NCI-H460 (cell line): ENCODE measurements around the gene TP73. TPM values are rescaled to one million over a fixed set of nuclear protein-coding genes. Genes with fewer than 3 reads are reported as not detected.
A peak's percentile ranks its signal among the peaks of the same experiment; 100 is the strongest.
"Not testable (repeated sequence)": the region's sequence is repeated elsewhere in the genome, so short reads cannot be mapped to it uniquely, and the experiment has no call there.

Experiments used
- DNase-seq: peaks from one replicate; pipeline ENCODE4 v3.0.0-alpha.2; 2016; ENCODE audit warnings: low read depth; ENCODE audit errors: extremely low read depth
- total RNA-seq: library from RNA; depleted of rRNA; stranded (reverse); fragments of >200 nt; shearing (Covaris generic); gene quantifications from 2 replicates; pipeline ENCODE4 v1.2.3, GENCODE V29; 2014

TP73 gene
- total RNA-seq, 1 experiment from 2014 or later: 0.07 TPM

DNA sequence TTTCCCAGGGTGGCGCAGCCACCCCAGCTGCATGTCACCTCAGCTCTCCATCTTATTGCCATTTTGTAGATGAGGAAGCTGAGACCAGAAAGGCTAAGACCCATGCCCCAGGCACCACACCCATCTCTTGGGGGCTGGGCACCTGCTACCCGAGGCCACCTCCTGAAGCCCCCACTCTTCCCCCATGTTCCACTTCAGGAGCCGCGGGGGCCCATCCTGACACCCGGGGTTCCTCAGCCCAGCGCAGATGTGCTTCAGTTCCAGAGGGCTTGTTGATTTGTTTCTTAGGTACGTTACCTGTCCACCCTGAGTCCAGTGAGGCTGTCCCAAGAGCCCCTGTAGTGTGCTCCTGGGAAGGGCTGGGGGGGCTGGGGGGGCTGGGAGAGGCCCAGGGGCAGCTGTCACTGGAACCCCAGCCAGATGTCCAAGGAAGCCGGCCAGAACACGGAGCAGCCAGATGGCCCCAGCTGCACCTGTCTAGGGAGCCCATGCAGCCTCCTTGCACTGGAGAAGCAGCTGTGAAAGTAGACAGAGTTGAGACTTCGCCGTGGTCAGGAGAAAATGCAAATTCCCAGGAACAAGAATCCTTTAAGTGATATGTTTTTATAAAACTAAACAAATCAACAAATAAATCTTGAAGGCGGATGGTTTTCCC, 82.8 kb downstream of the TP73 start:
- DNase-seq: no peak

DNA sequence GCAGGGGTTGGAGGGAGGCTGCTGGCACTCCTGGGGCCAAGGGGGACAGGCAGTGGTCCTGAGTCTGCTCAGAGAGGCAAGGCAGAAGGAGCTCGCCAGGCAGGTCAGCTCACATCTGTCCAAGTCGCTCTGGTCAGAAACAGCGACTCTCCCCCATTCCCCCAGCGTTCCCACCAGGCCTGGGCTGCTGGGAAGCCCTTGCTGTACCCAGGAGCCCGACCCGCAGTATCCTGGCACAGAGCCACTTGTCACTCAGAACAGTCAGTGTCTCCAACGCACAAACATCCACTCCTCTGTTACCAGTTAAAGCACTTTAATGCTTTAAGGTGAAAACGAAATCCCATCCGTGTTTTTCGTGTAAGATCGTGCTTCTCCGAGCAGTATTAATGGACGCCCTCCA, 83.4 kb downstream of the TP73 start:
- DNase-seq: no peak

DNA sequence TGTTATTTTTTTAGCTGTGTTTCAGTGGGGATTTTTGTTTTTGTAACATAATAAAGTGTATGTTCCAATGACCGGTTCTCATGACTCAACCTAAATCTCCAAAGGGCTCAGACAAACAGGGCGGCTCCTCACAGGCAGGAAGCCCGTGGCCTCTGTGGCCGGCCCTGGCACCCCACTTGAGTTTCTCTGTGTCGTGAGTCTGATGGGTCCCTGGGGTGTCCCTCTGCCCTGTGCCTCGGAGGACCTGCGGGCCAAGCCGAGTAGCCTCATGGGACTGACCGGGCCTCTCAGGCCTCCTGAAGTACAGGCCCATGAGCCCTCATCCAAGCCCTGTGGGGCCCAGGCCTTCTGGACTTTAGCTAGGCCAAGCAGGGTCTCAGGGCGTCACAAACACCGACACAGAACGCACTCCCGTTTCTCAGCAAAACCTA, 83.8 kb downstream of the TP73 start:
- no peak for DNase-seq

DNA sequence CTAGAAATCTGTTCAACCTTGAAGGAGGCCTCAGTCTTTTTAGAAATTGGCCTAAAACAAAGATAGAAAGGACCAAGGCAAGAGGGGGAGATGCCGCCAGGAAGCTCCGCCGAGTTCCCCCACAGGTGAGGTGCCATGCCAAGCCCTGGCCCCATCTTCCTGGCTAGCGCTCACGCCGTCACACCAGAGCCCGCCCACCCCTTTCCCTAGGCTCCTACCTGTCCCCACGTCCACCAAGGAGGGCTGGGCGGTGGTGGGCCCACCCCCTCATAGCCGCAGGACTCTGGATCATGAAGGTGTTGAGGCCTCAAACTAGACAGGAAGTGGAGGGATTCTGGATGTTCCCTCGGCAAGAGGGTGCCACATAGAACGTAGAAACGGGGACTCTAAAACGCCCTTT, 84.4 kb downstream of the TP73 start:
- DNase-seq: no peak

DNA sequence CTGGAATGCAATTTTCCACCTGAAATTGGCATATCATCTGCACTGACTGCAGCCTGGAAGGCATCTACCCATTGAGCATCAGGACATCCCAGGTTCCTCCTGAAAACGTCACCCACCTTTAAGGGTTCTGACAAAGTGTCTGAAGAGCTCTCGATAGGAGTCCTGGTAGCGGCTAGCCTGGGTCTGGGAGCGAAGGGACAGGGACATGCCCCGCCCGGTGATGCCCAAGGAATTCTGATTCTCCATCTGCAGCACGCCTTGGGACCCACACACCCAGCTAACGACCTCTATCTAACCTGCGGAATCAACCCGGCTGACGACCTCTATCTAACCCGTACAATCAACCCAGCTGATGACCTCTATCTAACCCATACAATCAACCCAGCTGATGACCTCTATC, 86.6 kb downstream of the TP73 start:
- no peak for DNase-seq

DNA sequence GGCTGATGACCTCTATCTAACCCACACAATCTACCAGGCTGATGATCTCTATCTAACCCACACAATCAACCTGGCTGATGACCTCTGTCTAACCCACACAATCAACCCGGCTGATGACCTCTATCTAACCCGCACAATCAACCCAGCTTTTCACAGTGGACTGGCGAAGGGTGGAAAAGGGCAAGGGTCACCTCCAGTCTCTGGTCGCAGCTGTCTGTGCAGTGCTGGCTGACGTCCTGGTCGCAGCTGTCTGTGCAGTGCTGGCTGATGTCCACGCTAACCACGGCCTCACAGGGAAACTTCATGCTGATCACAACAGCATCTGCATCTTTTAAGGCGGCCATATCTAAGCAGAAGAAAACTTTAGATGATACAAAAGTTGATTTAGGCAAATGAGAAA, 87.7 kb downstream of the TP73 start:
- DNase-seq: no peak

DNA sequence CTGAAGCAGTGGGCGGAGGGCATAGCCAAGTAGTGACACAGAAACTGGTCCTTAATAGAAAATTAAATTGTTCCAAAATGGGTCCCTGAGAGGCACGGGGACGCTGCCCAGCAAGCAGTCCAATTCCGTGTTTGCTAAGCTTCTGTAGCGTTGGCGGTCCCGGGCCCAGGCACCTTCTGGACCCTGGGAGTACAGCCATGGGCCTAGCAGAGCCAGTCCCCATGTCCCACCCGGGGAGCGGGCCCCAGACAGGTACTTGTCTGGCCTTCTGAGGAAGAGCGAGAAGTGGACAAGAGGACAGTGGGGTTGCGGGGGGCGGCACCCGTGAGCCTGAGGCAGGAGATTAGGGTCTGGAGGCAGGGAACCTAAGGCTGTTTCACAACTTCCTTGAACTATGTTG, 88.4 kb downstream of the TP73 start:
- DNase-seq: no peak

DNA sequence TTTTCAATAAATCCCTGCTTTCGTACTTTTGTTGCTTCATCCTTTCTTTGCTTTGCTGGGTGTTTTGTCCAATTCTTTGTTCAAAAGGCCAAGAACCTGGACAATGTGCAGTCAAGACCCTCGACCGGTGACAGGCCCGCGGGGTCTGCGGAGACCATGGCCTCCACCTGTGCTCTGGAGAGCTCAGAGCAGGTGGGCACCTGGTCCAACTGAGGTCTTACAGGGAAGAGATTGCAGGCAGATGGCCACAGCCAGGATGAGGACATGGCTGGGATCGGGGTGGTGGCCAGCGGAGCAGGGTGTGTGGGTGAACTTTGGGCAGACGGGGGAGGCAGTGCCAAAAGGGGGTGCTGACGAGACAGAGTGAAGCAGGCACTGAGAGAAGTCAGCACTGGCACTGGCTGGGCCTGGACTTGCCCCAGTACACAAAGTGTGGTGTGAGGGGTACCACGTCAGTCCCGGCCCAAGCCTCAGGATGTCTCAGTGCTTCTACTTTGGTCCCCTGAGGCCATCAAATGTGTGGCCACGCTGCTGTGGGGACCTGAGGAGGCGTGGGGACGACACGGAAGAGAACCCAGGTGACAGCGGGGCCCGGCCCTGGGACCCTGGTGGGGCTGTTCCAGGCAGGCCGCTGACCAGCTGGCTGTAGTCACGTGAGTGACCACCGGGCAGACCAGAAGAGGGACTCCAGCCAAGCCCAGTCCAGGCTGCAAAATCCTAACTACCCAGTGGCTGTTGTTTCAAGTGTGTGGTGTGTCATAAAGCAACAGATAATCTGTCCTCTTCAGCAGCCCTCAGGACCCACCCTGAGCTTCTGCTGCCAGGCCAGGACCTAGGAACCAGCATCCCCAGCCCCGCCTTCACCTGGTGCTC, 89.5 kb downstream of the TP73 start:
- DNase-seq: no peak

DNA sequence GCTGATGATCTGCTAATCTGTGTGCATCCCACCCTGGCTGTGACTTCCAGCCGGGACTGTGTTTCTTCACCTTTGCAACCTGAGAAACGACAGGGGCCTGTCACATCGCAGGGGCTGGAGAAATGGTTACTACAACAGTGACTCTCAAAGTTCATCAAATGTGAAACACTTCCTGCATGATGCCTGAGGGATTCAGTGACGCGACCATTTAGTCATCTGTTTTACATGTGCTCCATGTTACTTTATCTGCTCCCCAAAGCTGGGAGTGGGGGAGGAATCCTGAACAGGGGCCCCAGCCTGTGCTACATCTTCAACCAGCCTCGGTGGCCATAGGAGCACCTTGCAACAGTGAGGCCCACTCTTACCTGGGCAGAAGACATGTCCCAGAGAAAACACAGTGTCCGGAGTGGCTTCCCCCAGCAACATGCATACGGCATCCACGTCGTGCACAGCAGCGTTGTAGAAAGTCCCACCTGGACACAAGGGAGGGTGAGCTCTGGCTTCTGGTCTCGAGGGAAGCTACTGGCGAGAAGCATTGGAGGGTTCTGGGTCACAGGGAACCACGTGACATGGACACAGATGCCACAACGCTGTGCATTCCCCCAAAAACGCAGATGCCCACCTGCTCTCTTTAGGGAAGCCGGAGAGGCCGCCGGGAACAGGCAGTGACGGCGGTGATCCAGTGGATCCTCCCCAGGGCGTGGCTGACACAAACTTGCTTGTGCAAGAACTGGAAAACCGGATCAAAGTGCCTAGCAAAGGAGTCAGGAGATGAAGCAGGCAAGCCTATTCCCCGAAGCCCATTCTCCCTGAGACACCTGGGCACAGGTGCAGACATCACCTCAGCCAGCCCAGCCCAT, 90.4 kb downstream of the TP73 start:
- DNase-seq: no peak

DNA sequence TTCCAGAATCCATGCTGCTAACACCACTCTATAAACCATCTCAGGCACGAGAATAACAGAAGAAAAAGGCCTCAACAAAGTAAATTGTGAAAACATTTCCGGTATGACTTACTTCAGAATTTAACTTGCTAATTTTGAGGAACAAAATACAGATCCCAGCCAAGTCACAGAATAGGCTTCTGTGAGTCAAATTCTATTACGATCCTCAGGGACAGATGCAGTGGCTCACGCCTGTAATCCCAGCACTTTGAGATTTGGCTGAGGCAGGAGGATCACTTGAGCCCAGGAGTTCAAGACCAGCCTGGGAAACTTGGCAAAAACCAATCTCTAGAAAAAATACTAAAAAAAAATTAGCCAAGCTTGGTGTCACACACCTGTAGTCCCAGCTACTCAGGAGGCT, 91.1 kb downstream of the TP73 start:
- DNase-seq: no peak

DNA sequence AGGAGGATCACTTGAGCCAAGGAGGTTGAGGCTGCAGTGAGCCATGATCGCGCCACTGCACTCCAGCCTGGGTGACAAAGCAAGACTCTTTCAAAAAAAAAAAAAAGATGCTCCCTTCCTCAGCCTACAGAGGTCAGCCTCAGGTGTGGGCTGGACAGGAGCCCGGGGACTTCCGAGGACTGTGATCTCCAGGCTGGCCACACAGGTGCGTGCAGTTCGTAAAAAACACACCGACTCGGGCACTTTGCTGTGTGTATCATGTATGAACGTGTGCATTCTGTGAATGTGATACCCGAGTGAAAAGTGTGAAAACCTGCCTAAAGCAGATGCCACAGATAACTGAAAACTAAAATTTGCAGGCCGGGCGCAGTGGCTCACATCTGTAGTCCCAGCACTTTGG, 91.5 kb downstream of the TP73 start:
- no peak for DNase-seq

DNA sequence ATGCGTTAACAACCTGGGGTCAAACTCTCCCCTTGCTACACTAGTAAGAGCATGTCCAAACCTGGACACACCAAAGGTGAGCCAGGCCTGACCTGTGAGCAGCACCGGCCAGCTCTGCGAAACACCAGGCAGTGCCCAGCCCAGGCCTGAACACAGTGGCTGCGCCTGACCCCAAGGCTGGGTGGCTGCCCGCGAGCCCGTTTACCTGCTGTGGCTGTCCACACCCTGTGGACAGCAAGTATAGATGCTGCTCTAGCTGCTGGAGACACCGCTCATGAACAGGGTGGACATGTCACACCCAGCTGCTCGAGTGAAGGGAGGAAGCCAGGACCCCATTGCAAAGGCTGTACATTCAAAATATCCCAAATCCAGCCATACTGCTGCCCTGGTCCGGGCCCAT, 92.3 kb downstream of the TP73 start:
- DNase-seq: no peak

DNA sequence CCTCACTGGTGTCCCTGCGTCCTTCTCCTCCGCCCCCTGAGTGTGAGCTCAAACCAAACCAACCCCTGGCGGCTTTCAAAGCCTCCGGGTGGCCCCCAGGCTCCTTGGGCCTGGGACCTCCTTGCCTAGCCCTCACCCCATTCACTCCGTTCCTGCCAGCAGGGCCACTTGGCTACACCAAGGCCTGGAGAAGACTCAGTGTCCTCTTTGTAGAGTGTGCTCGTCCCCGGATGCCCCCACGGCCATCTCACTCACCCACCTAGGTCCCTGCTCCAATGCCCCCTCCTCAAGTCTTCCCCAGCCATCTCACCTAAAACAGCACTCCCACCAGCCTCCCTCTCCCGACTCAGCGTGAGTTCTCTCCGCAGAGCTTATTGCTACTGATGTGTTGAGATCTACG, 92.8 kb downstream of the TP73 start:
- DNase-seq: no peak

DNA sequence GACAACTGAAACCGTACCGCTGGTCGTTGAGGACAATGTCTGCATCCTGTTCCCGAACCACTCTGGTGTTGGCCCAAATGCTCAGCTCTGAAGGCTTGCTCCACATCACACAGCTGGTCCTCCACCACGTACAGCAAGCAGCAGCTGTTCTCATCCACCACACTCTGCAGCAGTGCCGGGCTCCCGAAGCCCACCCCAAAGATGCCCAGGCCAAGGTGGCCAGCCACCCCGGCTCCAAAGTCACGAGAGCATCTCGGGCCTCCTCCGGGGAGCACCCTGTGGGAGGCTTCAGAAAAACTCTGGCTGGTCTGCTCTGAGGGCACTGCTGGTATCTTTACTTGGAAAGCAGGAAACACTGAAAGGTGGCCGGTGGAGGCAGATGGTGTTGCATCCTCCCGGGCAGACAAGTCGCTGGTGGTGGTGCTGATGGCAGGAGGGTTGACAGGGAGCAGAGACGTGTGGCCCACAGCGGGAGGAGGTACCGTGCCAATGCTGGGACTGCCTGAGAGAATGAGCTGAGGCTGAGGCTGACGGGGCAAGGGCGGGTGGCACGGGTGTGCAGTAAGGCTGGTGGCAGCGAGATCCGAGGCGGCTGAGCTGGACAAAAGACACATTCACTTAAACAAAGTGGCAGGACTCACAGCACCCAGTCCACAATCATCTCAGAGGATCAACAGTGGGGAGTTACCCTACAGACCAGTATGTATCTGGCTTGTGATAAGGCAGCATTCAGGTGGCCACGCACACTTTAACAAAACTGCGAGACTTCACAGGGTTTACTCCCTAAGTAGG, 93.5 kb downstream of the TP73 start:
- DNase-seq: no peak

DNA sequence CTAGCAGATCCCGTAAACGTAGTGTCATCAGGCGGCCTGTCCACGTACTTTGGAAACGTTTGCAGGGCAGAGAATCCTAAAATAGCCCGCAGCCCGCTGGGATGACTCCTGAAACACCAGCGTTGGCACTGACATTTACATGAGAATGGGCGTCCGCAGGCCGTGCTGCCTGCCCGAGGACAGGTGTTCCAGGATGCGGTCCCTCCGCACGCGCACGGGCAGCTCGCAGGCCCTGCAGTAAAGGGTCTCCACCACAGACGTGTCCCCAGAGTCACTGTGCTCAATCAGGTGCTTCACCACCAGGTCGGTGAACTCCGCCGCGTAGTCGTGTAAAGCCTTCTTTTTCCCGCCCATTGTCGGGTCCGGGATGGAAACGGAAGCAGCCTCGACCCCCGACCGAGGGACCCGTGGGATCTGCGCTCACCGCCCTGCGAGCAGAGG, 94.1 kb downstream of the TP73 start:
- no peak for DNase-seq

DNA sequence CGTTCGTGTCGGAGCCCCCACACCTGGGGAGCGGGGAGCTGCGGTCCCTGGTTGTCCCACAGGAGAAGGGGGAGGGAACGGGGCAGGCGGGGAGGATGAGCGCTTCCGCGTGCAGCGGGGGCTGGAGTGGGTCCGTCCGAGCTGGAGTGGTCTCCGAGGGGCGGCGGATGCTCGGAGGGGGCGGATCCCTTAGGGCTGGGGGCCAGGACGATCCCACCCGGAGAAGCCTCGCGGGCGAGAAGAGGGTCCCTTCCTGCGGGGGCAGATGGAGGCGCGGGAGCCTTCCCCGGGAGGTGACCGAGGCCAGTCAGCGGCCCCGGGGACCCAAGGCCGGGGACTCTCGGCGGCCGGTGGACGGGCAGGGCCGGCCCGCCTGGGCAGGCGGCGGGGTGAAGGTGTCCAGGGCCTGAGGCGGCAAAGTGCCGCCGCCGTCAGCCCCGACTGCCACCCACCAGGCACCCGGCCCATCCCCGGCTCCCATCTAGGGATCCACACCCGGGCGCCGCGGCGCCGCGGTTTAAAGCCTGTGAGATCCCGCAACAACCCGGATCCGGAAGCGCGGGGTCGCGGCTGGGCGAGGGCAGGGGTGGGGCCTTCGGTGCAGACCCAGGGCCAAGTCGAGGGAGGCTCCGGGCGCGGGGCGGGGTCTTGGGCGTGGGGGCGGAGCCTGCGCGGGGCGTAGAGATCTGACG, 94.7 kb downstream of the TP73 start:
- DNase-seq: peak; percentile 62

DNA sequence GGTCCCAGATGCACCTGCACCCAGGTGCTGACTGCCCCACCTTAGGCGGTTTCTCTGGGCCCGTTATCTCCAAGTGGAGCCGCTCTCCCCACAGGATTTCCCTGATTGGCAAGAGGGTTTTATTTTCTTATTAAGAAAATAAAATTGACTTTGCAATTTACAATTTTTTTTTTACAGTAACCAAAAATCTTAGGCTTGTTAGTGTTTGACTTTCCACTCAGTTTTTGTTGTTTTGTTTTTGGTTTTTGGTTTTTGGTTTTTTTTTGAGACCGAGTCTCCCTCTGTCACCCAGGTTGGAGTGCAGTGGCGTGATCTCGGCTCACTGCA, 95.2 kb downstream of the TP73 start:
- DNase-seq: no peak

DNA sequence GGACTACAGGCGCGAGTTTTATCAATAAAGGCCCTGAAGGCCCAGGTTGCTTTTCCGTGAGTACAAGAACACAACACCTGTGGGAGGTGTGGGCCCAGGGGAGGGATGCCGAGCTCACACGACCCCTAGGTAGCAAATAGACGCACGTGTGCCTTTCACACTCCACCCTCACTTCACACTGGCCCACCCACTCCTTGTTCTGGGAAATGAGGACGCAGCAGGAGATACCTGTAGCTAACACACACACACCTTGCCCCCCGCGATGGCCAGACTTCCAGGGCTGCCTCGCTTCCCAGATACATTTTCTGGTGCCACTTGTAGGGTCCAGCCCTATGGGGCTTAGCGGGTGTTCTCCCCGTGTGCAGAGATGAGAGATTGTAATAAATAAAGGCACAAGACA, 95.6 kb downstream of the TP73 start:
- DNase-seq: no peak

DNA sequence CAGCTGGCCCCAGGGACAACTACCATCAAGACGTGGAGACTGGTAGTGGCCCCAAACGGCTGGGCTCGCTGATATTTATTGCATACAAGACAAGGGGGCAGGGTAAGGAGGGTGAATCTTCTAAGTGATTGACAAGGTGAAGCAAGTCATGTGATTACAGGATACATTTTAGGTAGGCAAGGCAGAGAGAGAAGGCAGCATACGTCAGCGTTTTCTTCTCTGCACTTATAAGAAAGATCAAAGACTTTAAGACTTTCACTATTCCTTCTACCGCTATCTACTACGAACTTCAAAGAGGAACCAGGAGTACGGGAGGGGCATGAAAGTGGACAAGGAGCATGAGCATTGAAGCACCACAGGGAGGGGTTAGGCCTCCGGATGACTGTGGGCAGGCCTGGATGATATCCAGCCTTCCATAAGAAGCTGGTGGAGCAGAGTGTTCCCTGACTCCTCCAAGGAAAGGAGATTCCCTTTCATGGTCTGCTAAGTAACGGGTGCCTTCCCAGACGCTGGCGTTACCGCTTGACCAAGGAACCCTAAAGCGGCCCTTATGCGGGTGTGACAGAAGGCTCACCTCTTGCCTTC, 96.1 kb downstream of the TP73 start:
- DNase-seq: not testable (repeated sequence)

DNA sequence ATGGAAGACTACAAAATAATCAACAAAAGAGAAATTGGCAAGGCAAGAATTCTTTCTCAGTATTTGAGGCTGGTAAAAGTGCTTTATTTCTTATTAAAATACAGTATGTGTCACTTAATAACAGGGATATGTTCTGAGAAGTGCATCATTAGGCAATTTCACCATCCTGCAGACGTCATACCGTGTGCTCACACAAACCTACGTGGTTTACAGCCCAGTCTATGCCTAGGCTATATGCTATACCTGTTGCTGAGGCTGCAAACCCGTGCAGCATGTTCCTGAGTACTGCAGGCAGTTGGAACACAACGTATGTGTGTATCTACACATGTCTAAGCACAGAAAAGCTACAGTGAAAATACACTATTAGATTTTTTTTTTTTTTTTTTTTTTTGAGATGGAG, 97.2 kb downstream of the TP73 start:
- no peak for DNase-seq
